ENCODE data around the gene PVALEF.

PVALEF gene

GRCh38 chr17:81165246-81166032, at the start of gene PVALEF:
Gene PVALEF (plus strand): TSS chr17:81165507. CDS start chr17:81181227, 15,720 bp downstream.
- no peak within 1 kb of the TSS for H3K27ac ChIP-seq (ENCODE audit: low read length)
- H3K27me3 ChIP-seq (ENCODE audit: control insufficient read depth, insufficient read depth, low read length), result peaks cover 14% of the 10 kb centered on the region
- no peaks in the 10 kb centered on the region for H3K36me3 ChIP-seq (ENCODE audit: control insufficient read depth, low read depth, low read length)
- no peaks in the 10 kb centered on the region for H3K9me3 ChIP-seq (ENCODE audit: control insufficient read depth, low read depth, low read length)
- H3K4me3 ChIP-seq (ENCODE audit: low read length), result peak within 1 kb of the TSS; percentile 34
- no peaks in the 10 kb centered on the region for H3K4me1 ChIP-seq (ENCODE audit: control insufficient read depth, low read depth, low read length)
- H3K9ac ChIP-seq (ENCODE audit: low read length), result no peak within 1 kb of the TSS

- H3K9ac ChIP-seq (ENCODE audit: low read length), result no peak overlapping the region
- no peak overlapping the region for H3K27ac ChIP-seq (ENCODE audit: low read length)
- no peaks in the 10 kb centered on the region for H3K4me1 ChIP-seq (ENCODE audit: control insufficient read depth, low read depth, low read length)
- H3K36me3 ChIP-seq (ENCODE audit: control insufficient read depth, low read depth, low read length), result no peaks in the 10 kb centered on the region
- no peak overlapping the region for H3K4me3 ChIP-seq (ENCODE audit: low read length)
- no peaks in the 10 kb centered on the region for H3K9me3 ChIP-seq (ENCODE audit: control insufficient read depth, low read depth, low read length)
- no peaks in the 10 kb centered on the region for H3K27me3 ChIP-seq (ENCODE audit: control insufficient read depth, insufficient read depth, low read length)
Measured at GRCh38 chr17:81115749-81116464, 49.4 kb upstream of the PVALEF start.

GRCh38 chr17:81116704-81117103, 48.6 kb upstream of the PVALEF start:
- no peak overlapping the region for H3K27ac ChIP-seq (ENCODE audit: low read length)
- H3K9me3 ChIP-seq (ENCODE audit: control insufficient read depth, low read depth, low read length), result no peaks in the 10 kb centered on the region
- H3K4me3 ChIP-seq (ENCODE audit: low read length), result no peak overlapping the region
- no peaks in the 10 kb centered on the region for H3K4me1 ChIP-seq (ENCODE audit: control insufficient read depth, low read depth, low read length)
- no peaks in the 10 kb centered on the region for H3K27me3 ChIP-seq (ENCODE audit: control insufficient read depth, insufficient read depth, low read length)
- H3K36me3 ChIP-seq (ENCODE audit: control insufficient read depth, low read depth, low read length), result no peaks in the 10 kb centered on the region
- H3K9ac ChIP-seq (ENCODE audit: low read length), result no peak overlapping the region

GRCh38 chr17:81117672-81118198, 47.6 kb upstream of the PVALEF start:
- H3K27me3 ChIP-seq (ENCODE audit: control insufficient read depth, insufficient read depth, low read length), result no peaks in the 10 kb centered on the region
- no peak overlapping the region for H3K4me3 ChIP-seq (ENCODE audit: low read length)
- no peaks in the 10 kb centered on the region for H3K4me1 ChIP-seq (ENCODE audit: control insufficient read depth, low read depth, low read length)

GRCh38 chr17:81118308-81119221, 46.7 kb upstream of the PVALEF start:
- Histone ChIP-seq H3K4me3 (ENCODE audit: low read length) (peak overlapping the region; percentile 52), H3K27me3 (ENCODE audit: control insufficient read depth, insufficient read depth, low read length) (no peaks in the 10 kb centered on the region), H3K36me3 (ENCODE audit: control insufficient read depth, low read depth, low read length) (no peaks in the 10 kb centered on the region), H3K4me1 (ENCODE audit: control insufficient read depth, low read depth, low read length) (no peaks in the 10 kb centered on the region), H3K9ac (ENCODE audit: low read length) (no peak overlapping the region), H3K9me3 (ENCODE audit: control insufficient read depth, low read depth, low read length) (no peaks in the 10 kb centered on the region), H3K27ac (ENCODE audit: low read length) (no peak overlapping the region)

More at GRCh38 chr17:81117672-81118198, 47.6 kb upstream of the PVALEF start:
- Histone ChIP-seq H3K27ac (ENCODE audit: low read length) (no peak overlapping the region), H3K9me3 (ENCODE audit: control insufficient read depth, low read depth, low read length) (no peaks in the 10 kb centered on the region), H3K9ac (ENCODE audit: low read length) (no peak overlapping the region), H3K36me3 (ENCODE audit: control insufficient read depth, low read depth, low read length) (no peaks in the 10 kb centered on the region)

DNA sequence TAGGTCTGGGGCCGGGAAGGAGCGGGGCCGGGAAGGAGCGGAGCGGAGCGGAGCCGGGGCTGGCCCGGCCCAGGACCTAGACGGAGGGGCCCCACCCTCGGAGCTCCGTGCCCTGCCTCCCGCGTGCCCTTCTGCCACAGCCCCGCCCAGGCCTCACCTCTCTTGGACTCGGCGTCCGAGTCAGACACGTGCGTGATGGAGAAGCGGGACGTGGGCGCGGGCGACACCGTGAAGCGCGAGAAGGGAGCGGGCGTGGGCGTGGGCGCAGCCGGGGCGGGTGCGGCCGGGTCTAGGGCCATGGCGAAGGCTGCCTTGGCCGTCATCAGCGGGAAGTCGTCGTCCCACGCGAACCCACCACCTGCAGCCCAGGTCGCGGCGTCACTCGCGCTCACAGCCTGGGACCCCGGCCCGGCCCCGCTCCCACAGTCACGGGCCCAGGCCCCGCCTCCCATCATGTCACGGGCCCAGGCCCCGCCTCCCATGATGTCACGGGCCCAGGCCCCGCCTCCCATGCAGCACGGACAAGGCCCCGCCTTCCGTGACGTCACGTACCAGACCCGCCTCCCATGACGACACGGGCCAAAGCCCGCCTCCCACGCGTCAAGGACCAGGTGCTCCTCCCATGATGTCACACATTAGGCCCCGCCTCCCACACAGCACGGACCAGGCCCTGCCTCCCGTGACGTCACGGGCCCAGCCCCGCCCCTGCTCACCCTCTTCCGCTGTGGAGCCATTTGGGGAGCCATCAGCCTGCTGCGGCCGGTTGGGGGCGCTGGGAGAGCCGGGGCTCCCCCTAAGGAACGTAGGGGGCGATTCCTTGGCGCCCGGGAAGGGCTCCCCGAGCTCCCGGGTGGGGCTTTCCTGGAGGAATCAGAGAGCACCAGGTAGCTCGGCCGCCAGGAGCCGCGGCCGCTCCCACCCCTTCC, 45.8 kb upstream of the PVALEF start:
- Histone ChIP-seq H3K27me3 (ENCODE audit: control insufficient read depth, insufficient read depth, low read length) (no peaks in the 10 kb centered on the region), H3K36me3 (ENCODE audit: control insufficient read depth, low read depth, low read length) (no peaks in the 10 kb centered on the region), H3K4me1 (ENCODE audit: control insufficient read depth, low read depth, low read length) (no peaks in the 10 kb centered on the region), H3K9me3 (ENCODE audit: control insufficient read depth, low read depth, low read length) (no peaks in the 10 kb centered on the region), H3K27ac (ENCODE audit: low read length) (no peak overlapping the region), H3K9ac (ENCODE audit: low read length) (no peak overlapping the region), H3K4me3 (ENCODE audit: low read length) (peak overlapping the region; percentile 52)

- H3K9ac ChIP-seq (ENCODE audit: low read length), result no peak overlapping the region
- H3K9me3 ChIP-seq (ENCODE audit: control insufficient read depth, low read depth, low read length), result no peaks in the 10 kb centered on the region
- no peaks in the 10 kb centered on the region for H3K36me3 ChIP-seq (ENCODE audit: control insufficient read depth, low read depth, low read length)
- no peaks in the 10 kb centered on the region for H3K4me1 ChIP-seq (ENCODE audit: control insufficient read depth, low read depth, low read length)
- H3K27me3 ChIP-seq (ENCODE audit: control insufficient read depth, insufficient read depth, low read length), result no peaks in the 10 kb centered on the region
- peak overlapping the region; percentile 6 for H3K4me3 ChIP-seq (ENCODE audit: low read length)
- no peak overlapping the region for H3K27ac ChIP-seq (ENCODE audit: low read length)
Measured at GRCh38 chr17:81120149-81120484, 45.2 kb upstream of the PVALEF start.

- Histone ChIP-seq H3K27ac (ENCODE audit: low read length) (no peak overlapping the region), H3K9me3 (ENCODE audit: control insufficient read depth, low read depth, low read length) (no peaks in the 10 kb centered on the region), H3K9ac (ENCODE audit: low read length) (no peak overlapping the region), H3K27me3 (ENCODE audit: control insufficient read depth, insufficient read depth, low read length) (no peaks in the 10 kb centered on the region), H3K4me3 (ENCODE audit: low read length) (no peak overlapping the region), H3K36me3 (ENCODE audit: control insufficient read depth, low read depth, low read length) (no peaks in the 10 kb centered on the region), H3K4me1 (ENCODE audit: control insufficient read depth, low read depth, low read length) (no peaks in the 10 kb centered on the region)
Measured at GRCh38 chr17:81120695-81121621, 44.3 kb upstream of the PVALEF start.

DNA sequence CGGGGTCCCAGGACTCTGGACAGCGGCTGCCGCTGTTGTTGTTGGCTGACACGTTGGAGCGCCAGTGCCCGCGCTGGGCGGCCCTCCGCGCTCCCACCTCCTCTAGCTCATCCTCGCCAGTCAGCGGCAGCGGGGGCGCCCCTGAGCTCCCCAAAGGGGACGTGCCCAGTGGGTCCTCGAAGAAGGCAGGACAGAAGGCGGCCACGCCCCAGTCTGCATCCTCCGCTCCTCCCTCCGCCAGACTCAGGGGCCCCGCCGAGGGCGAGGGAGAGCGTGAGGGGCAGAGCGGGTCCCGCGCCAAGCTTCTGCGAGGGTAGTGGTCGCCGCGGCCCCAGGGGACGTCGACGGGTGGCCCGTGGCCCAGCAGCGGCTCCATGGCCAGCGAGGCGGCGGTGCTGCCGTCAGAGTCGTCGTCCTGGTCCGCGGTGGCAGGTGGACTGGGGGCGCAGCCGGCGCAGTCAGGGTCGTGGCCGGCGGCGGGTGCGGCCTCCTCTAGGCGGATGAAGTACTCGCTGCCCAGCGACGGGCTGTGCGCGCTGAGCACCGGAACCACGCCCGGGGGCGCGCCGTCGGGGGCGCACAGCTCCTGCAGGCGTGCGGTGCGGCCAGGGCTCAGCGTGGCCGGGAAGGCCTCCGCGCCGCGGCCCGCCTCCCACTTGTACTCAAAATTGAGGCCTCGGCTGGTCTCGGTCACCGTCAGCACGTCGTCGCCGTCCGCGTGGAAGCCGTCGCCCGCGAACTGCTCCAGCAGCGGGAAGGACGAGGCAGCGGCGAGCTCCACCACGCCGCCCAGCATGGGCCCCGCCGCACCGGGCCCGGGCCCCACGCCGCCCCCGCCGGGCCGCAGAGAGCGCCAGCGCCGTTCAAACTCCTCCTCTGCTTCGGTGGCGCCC, 43.2 kb upstream of the PVALEF start:
- Histone ChIP-seq H3K9ac (ENCODE audit: low read length) (no peak overlapping the region), H3K36me3 (ENCODE audit: control insufficient read depth, low read depth, low read length) (no peaks in the 10 kb centered on the region), H3K9me3 (ENCODE audit: control insufficient read depth, low read depth, low read length) (no peaks in the 10 kb centered on the region), H3K27me3 (ENCODE audit: control insufficient read depth, insufficient read depth, low read length) (no peaks in the 10 kb centered on the region), H3K4me1 (ENCODE audit: control insufficient read depth, low read depth, low read length) (no peaks in the 10 kb centered on the region), H3K4me3 (ENCODE audit: low read length) (no peak overlapping the region), H3K27ac (ENCODE audit: low read length) (no peak overlapping the region)

Measured in iPS-18a (cell line).